SK-N-MC (cell line): ENCODE measurements around the gene AGAP1.

Source experiments
- DNase-seq: peaks from one replicate; pipeline ENCODE4 v3.0.0-alpha.2; 2011; ENCODE audit warnings: low read depth, low spot score
- H3K27ac ChIP-seq: fragments of 200-600 bp; sonication (generic); 2 replicates; pipeline ENCODE4 v1.5.1; 2016; ENCODE audit warnings: mixed run types
- H3K36me3 ChIP-seq: fragments of 200-600 bp; sonication (generic); 2 replicates; pipeline ENCODE4 v1.6.1; 2017; ENCODE audit warnings: antibody characterized with exemption, low read length, mixed read lengths; ENCODE audit not compliant: insufficient read depth
- H3K4me3 ChIP-seq: fragments of 200-600 bp; sonication (generic); 2 replicates; pipeline ENCODE4 v1.5.1; 2016
- H3K9ac ChIP-seq: fragments of 200-600 bp; sonication (generic); 2 replicates; pipeline ENCODE4 v1.8.0; 2017; ENCODE audit warnings: mixed run types, mixed read lengths; ENCODE audit not compliant: insufficient read length
- H3K9me3 ChIP-seq: fragments of 200-600 bp; sonication (generic); 2 replicates; pipeline ENCODE4 v1.6.1; 2017; ENCODE audit warnings: low read depth, mild to moderate bottlenecking, antibody characterized with exemption, low read length, moderate library complexity, mixed read lengths
- EZH2 ChIP-seq: fragments of 200-600 bp; sonication (generic); IDR thresholded peaks from one replicate; pipeline ENCODE4 v1.6.1; 2017; ENCODE audit warnings: antibody characterized with exemption
- FOXP2 ChIP-seq: optimal IDR thresholded peaks from 2 replicates; pipeline ENCODE3; 2011; ENCODE audit warnings: mild to moderate bottlenecking, moderate library complexity; ENCODE audit not compliant: insufficient read depth; ENCODE audit errors: extremely low read length, control extremely low read depth
- POLR2AphosphoS5 ChIP-seq: IDR thresholded peaks from 2 replicates; pipeline ENCODE4 v1.6.1; 2012; ENCODE audit warnings: mild to moderate bottlenecking, low read depth, low read length, borderline replicate concordance

AGAP1 gene

GRCh38 chr2:236156095-236156859 lies 662.4 kb downstream of the AGAP1 start:
- H3K27ac ChIP-seq: no peak overlapping the region
- no peaks in the 10 kb centered on the region for H3K36me3 ChIP-seq
- H3K9ac ChIP-seq: no peak overlapping the region
- no peaks in the 10 kb centered on the region for H3K9me3 ChIP-seq
- DNase-seq: no peak
- TF ChIP-seq POLR2AphosphoS5 (no peak), FOXP2 (no peak), EZH2 (no peak)
- H3K4me3 ChIP-seq: no peak overlapping the region

- TF ChIP-seq FOXP2 (no peak), POLR2AphosphoS5 (no peak)
- no peak overlapping the region for H3K9ac ChIP-seq
- no peak for DNase-seq
- no peak overlapping the region for H3K27ac ChIP-seq
- no peaks in the 10 kb centered on the region for H3K9me3 ChIP-seq
- H3K36me3 ChIP-seq: no peaks in the 10 kb centered on the region
- no peak overlapping the region for H3K4me3 ChIP-seq
These were observed 663.0 kb downstream of the AGAP1 start for GRCh38 chr2:236156860-236157194.

GRCh38 chr2:236157366-236157765 lies 663.5 kb downstream of the AGAP1 start:
- Histone ChIP-seq H3K9me3 (no peaks in the 10 kb centered on the region), H3K36me3 (no peaks in the 10 kb centered on the region), H3K4me3 (no peak overlapping the region), H3K9ac (no peak overlapping the region), H3K27ac (no peak overlapping the region)
- TF ChIP-seq FOXP2: no peak
- no peak for TF ChIP-seq EZH2
- TF ChIP-seq POLR2AphosphoS5: no peak
- DNase-seq: no peak

GRCh38 chr2:236157815-236158498 lies 664.1 kb downstream of the AGAP1 start:
- Histone ChIP-seq H3K4me3 (no peak overlapping the region), H3K9me3 (no peaks in the 10 kb centered on the region), H3K36me3 (no peaks in the 10 kb centered on the region), H3K9ac (no peak overlapping the region), H3K27ac (no peak overlapping the region)
- no peak for DNase-seq
- TF ChIP-seq POLR2AphosphoS5 (no peak), FOXP2 (no peak), EZH2 (no peak)

GRCh38 chr2:236158969-236159777 lies 665.3 kb downstream of the AGAP1 start:
- Histone ChIP-seq H3K9ac (no peak overlapping the region), H3K36me3 (no peaks in the 10 kb centered on the region), H3K4me3 (no peak overlapping the region), H3K9me3 (no peaks in the 10 kb centered on the region), H3K27ac (no peak overlapping the region)
- no peak for DNase-seq
- no peak for TF ChIP-seq EZH2

- no peak for DNase-seq
- no peak overlapping the region for H3K27ac ChIP-seq
- TF ChIP-seq FOXP2: no peak
- TF ChIP-seq EZH2: no peak
- TF ChIP-seq POLR2AphosphoS5: no peak
- H3K4me3 ChIP-seq: no peak overlapping the region
- H3K36me3 ChIP-seq: no peaks in the 10 kb centered on the region
- H3K9me3 ChIP-seq: no peaks in the 10 kb centered on the region
- no peak overlapping the region for H3K9ac ChIP-seq
These were observed 665.9 kb downstream of the AGAP1 start for GRCh38 chr2:236159778-236160170.

GRCh38 chr2:236160366-236161081 lies 666.7 kb downstream of the AGAP1 start:
- no peaks in the 10 kb centered on the region for H3K9me3 ChIP-seq
- no peaks in the 10 kb centered on the region for H3K36me3 ChIP-seq
- no peak overlapping the region for H3K4me3 ChIP-seq
- DNase-seq: no peak
- H3K27ac ChIP-seq: no peak overlapping the region
- no peak for TF ChIP-seq EZH2
- H3K9ac ChIP-seq: no peak overlapping the region

GRCh38 chr2:236161082-236161462 lies 667.2 kb downstream of the AGAP1 start:
- no peak for DNase-seq
- Histone ChIP-seq H3K9ac (no peak overlapping the region), H3K36me3 (no peaks in the 10 kb centered on the region), H3K27ac (no peak overlapping the region), H3K4me3 (no peak overlapping the region), H3K9me3 (no peaks in the 10 kb centered on the region)
- TF ChIP-seq FOXP2 (no peak), POLR2AphosphoS5 (no peak), EZH2 (no peak)
